Heart left ventricle (tissue), 16 donors: ENCODE measurements around the gene SYCP2L. TPM values are rescaled to one million over a fixed set of nuclear protein-coding genes. Genes with fewer than 3 reads are reported as not detected.
"Not testable (repeated sequence)": the region's sequence is repeated elsewhere in the genome, so short reads cannot be mapped to it uniquely, and the experiment has no call there.

ENCODE experiments used
- ATAC-seq, 4 donors: fragments of 200-7000 bp; cut with Tn5 transposase; one replicate each; pipeline ENCODE4 v1.9.1; 2020 to 2022; ENCODE audit warnings: moderate library complexity in 4 of 4, mild to moderate bottlenecking in 3 of 4, moderate number of reproducible peaks in 1 of 4
- DNase-seq, 5 donors: peaks; one replicate each; pipeline ENCODE4 v3.0.0-alpha.2; 2020
- H3K27ac ChIP-seq, 12 donors: fragments of 200-600 bp; sonication (generic) in 4 of 12; one replicate each; pipeline versions ENCODE4 v1.5.0 to v1.8.0; 2016 to 2022; ENCODE audit warnings: mild to moderate bottlenecking in 2 of 12
- H3K27me3 ChIP-seq, 9 donors: fragments of 200-600 bp; sonication (generic) in 2 of 9; one replicate each; pipeline versions ENCODE4 v1.5.1 to v1.8.0; 2016 to 2022; ENCODE audit warnings: mild to moderate bottlenecking in 3 of 9
- H3K36me3 ChIP-seq, 9 donors: fragments of 200-600 bp; sonication (generic) in 2 of 9; one replicate each; pipeline versions ENCODE4 v1.5.0 to v1.8.0; 2018 to 2022; ENCODE audit warnings: mild to moderate bottlenecking in 2 of 9
- H3K4me1 ChIP-seq, 12 donors: fragments of 200-600 bp; sonication (generic) in 4 of 12; one replicate each; pipeline versions ENCODE4 v1.5.0 to v1.8.0; 2016 to 2022; ENCODE audit warnings: mild to moderate bottlenecking in 3 of 12
- H3K4me3 ChIP-seq, 12 donors: fragments of 200-600 bp; sonication (generic) in 4 of 12; one replicate each; pipeline versions ENCODE4 v1.5.0 to v1.8.0; 2017 to 2022; ENCODE audit warnings: mild to moderate bottlenecking in 9 of 12, moderate library complexity in 4 of 12
- H3K9me3 ChIP-seq, 12 donors: fragments of 200-600 bp; sonication (generic) in 4 of 12; one replicate each; pipeline versions ENCODE4 v1.5.0 to v1.8.0; 2016 to 2022; ENCODE audit warnings: mild to moderate bottlenecking in 1 of 12
- CTCF ChIP-seq, 12 donors: fragments of 200-600 bp; sonication (generic) in 4 of 12; IDR thresholded peaks; one replicate each; pipeline versions ENCODE4 v1.5.0 to v1.8.0; 2018 to 2022; ENCODE audit warnings: antibody characterized with exemption in 12 of 12, mild to moderate bottlenecking in 5 of 12
- POLR2A ChIP-seq, 2 donors: fragments of 450-650 bp; IDR thresholded peaks; one replicate each; pipeline ENCODE4 v1.6.1; 2017; ENCODE audit warnings: antibody characterized with exemption in 2 of 2, mild to moderate bottlenecking in 2 of 2, moderate library complexity in 2 of 2
- WGBS, 4 donors: extraction: QIAGEN DNeasy Blood & Tissue Kit in 2 of 4; methylation state at CpG; one replicate each; pipeline versions ENCODE4 v1.1.5 to v1.1.7; 2013 to 2018; 5-methylcytosine and 5-hydroxymethylcytosine counted together
- intact Hi-C, 10 donors: fragments of 100-400 bp; cut with DNase I; formaldehyde crosslinking; loops; one replicate each; pipeline versions ENCODE4 v1.11.1 to v1.14.2; 2022
- polyA plus RNA-seq, 2 donors: library from polyadenylated mRNA; stranded (reverse); fragments of 200-250 nt; gene quantifications; one replicate each; pipeline ENCODE4 v1.2.3, GENCODE V29; 2013
- total RNA-seq, 9 donors: library from RNA; depleted of rRNA in 2 of 9; stranded (reverse); fragments of >200 nt in 2 of 9; fragmentation: NEBNext Ultra II Directional in 3 of 9; extraction: Animal tissue kit (Norgen Biotek cat#: 25700) in 3 of 9; gene quantifications; one replicate each; pipeline versions ENCODE4 v1.1.0 to v1.2.4, GENCODE V29; 2016 to 2023
- donor health status: ischemic (EF 13 %, LVEDD 7.1; RV severe dilation, severe dysfunction).
- donor health status: healthy with polysubstance abuse.
- donor health status: DM: no; HTN: yes; CAD: no.
- donor health status: DM: no; HTN: no; CAD: no.
- donor health status: ischemic (EF 25% LVEDD 6.9; RV normal size, moderate dysfunction).
- donor health status: ischemic (EF 25% LVEDD 5.7; RV mildly dilated, moderate dysfunction).
- donor health status: healthy.
- donor health status: DM: yes; HTN: yes; CAD: no.
- donor health status: ischemic (EF 35%, LVEDD 5.7; RV mildly dilated, moderate dysfunction).
- donor health status: nonischemic (EF 11% LVEDD 7.7; RV severe dilation, severe dysfunction).
- donor health status: DM: yes; HTN: yes; CAD: no.
- donor health status: PGD.
- donor health status: ischemic (EF 29% LVEDD 5.4; RV normal size, mild dysfunction).
- donor health status: nonischemic (EF 23%, LVEDD 6.1; RV moderate dilation, normal function).

Gene SYCP2L
- total and polyA plus RNA-seq, 11 donors: 0.10 to 1.3 (median 0.50) TPM; not detected in 1

GRCh38 chr6:10883312-10884244 lies 3.3 kb upstream of the SYCP2L start:
- TF ChIP-seq POLR2A (IDR thresholded peaks at IDR 0.05) (no peak), CTCF (IDR thresholded peaks at IDR 0.05) (no peak)
- Histone ChIP-seq H3K4me3 (peak overlapping the region in 3 of 12 donors; percentile 2 to 18 (median 15)), H3K9me3 (no peaks in the 10 kb centered on the region), H3K4me1 (peaks cover 0 to 35% (median 9%) of the 10 kb centered on the region in 12 donors), H3K27me3 (peaks cover 25 to 93% (median 65%) of the 10 kb centered on the region in 9 donors), H3K36me3 (no peaks in the 10 kb centered on the region), H3K27ac (no peak overlapping the region)
- 7 to 13% (median 12%) methylated on average over 37 to 51 of the region's 51 CpGs for WGBS, 4 donors
- ATAC-seq (no peak), DNase-seq (no peak)
- intact Hi-C loops: no loop called here

- H3K4me3 ChIP-seq: peak overlapping the region in 1 of 12 donors; percentile 18
- DNase-seq (no peak), ATAC-seq (no peak)
- TF ChIP-seq CTCF (IDR thresholded peaks at IDR 0.05) (no peak), POLR2A (IDR thresholded peaks at IDR 0.05) (no peak)
- H3K9me3 ChIP-seq: no peaks in the 10 kb centered on the region
- H3K36me3 ChIP-seq: no peaks in the 10 kb centered on the region
- intact Hi-C loops: no loop called here
- H3K27me3 ChIP-seq: peaks cover 25 to 89% (median 65%) of the 10 kb centered on the region in 9 donors
- H3K4me1 ChIP-seq: peaks cover 0 to 35% (median 9%) of the 10 kb centered on the region in 12 donors
- 14 to 22% (median 21%) methylated on average over 24 of the region's 24 CpGs for WGBS, 4 donors
- H3K27ac ChIP-seq: no peak overlapping the region
These were observed 2.4 kb upstream of the SYCP2L start for GRCh38 chr6:10884245-10884972.

- Histone ChIP-seq H3K27ac (peak overlapping the region in 3 of 12 donors; percentile 3 to 51 (median 45)), H3K27me3 (peaks cover 22 to 70% (median 60%) of the 10 kb centered on the region in 9 donors), H3K4me3 (peak overlapping the region in 11 of 12 donors; percentile 20 to 61 (median 55)), H3K4me1 (peaks cover 0 to 35% (median 9%) of the 10 kb centered on the region in 12 donors), H3K9me3 (peaks cover 0 to 11% (median 5%) of the 10 kb centered on the region in 12 donors)
- intact Hi-C loops, DNase-seq, H3K36me3 ChIP-seq, ATAC-seq: not testable (repeated sequence)
- WGBS, 4 donors: 16 to 23% (median 19%) methylated on average over 11 of the region's 11 CpGs
These were observed 524 bp upstream of the SYCP2L start for GRCh38 chr6:10886365-10886690.

GRCh38 chr6:10890151-10890550 lies 3.3 kb downstream of the SYCP2L start:
- no peak for TF ChIP-seq CTCF (IDR thresholded peaks at IDR 0.05)
- no peak for TF ChIP-seq POLR2A (IDR thresholded peaks at IDR 0.05)
- Histone ChIP-seq H3K4me1 (peaks cover 0 to 18% (median 0%) of the 10 kb centered on the region in 12 donors), H3K27me3 (peaks cover 12 to 34% (median 24%) of the 10 kb centered on the region in 9 donors), H3K36me3 (no peaks in the 10 kb centered on the region), H3K4me3 (no peak overlapping the region), H3K27ac (no peak overlapping the region), H3K9me3 (peaks cover 0 to 11% (median 5%) of the 10 kb centered on the region in 12 donors)
- no peak for ATAC-seq
- 97 to 100% (median 99%) methylated on average over 1 of the region's 1 CpG for WGBS, 4 donors
- intact Hi-C loops: no loop called here
- no peak for DNase-seq
